Measurements from ENCODE around the gene SEL1L3.

Gene SEL1L3

DNA sequence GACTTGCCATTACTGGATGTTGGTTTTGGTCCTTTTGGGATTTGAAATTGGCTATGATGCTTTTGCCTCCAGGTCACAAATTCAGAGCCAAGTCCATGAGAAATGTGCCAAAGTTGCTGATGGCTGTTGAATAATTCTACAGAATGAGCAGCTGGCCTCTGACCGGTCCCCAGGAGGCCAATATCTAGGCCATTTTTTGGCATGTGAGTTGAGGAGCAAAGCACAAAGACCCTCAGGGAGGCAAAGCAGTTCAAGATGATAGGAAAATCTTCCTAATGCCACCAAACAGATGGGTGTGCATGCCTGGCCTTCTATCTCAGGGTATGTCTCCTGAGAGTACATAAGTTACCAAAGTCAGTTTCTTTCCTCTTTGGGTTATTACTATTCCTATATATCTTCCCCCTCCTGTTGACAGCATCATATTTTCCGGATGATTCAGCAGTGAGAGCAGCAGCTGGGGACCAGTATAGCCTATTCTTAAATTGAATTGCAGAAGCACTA is 44.4 kb downstream of the SEL1L3 start:
- no peak for DNase-seq (ENCODE audit: low read depth in 2 of 2)

DNA sequence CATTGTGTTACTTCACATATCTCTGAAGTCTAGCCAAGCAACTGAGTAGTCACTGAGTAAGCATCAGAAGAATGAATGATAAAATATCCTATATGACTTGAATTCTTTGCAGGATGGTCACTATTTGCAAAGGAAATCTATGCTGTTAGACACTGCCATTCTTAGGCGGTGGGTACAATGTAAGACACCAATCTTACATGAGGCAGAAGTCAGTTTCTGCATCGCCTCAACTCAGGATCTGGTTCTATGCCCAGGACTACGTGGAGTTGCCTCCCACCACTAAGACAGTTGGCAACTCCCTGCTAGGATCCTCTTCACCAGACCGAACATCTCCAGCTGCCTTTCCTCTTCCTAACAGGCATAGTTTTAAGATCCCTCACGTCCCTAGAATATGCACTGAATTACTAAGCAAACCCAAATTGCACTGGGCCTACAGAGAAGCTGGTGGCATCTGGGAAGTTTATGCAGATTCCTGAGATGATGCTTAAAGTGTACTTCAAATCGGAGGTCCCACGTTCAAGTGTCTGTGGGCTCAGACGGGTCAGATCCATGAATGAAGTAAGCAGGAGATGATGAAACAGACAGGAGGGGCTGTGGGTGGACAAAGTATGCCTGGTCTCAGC is 45.6 kb downstream of the SEL1L3 start:
- DNase-seq (ENCODE audit: low read depth in 2 of 2): peak in 1 of 2 experiments; percentile 54

DNA sequence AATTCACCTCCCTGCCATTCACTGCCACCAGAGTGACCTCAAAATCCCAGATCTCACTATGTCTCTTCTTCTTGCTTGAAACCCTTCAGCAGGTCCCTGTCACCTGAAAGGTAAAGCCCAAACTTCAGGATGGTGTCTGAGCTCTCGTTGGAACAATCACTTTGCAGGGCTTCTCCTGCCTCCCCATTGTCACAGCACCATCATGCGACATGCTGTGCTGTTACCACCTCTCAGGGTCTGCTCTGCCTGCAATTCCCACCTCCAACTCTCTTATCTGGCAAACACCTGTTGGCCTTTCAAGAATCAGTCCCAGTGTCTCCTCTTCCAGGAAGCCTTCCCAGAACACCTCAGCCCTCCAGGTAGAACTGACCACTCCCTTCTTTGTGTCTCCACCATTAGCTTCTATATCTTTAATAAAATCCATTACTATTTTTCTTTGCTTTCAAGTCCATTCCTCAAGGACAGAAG is 46.2 kb downstream of the SEL1L3 start:
- DNase-seq (ENCODE audit: low read depth in 2 of 2): no peak

DNA sequence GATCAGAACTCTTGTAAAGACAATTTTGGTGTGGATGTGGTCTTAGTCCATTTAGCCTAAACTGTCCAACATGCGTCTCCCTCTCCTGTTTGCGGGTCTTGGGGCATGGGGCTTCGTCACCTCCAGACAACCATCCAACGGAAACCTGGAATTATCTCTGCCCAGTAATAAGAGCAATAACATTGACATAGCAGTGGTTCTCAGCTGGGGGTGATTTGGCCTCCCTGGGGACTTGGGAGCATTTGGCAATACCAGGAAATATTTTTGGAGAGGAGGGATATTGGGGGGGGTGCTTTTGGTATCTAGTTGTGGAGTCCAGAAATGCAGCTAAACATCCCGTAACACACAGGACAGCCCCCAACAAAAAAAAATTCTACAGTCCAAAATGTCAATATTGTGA is 47.2 kb downstream of the SEL1L3 start:
- no peak for DNase-seq (ENCODE audit: low read depth in 2 of 2)

DNA sequence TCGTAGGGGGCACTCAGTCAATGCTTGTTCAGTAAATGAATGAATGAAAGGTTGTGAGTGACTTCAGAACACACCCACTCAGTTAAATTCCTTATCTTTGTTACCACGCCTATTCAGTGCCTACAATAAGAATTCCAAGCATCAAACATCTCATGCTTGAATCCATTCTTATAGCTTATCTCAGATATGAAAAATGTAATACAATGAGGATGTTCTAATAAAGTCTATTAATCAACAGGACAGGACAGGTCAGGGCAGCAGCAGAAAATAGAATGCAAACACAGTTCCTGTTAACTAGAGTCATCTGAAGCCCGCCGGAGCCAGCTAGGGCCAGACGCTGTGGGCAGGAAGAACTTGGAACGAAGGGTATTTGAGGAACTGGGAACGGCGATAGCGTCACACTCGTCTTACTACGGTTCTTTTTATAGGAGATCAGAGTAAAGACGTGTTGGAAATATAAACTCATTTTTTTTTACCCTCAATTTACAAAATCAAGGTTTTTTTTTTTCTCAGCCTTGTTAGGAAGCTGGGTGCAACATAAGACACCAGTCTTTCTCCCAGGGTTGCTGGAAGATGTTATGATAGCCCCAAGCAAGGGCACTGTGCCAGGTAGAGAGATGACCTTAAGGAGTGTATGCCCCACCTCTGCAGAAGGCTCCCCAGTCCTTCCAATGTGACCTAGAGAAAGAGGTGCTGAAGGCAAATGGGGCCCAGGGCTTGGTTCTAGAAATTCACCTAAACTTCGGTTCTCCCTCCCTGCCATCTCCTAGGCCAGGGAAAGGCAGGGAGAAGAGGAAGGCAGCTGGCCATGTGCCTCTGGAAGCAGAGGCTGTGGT is 48.3 kb downstream of the SEL1L3 start:
- DNase-seq (ENCODE audit: low read depth in 2 of 2): no peak

DNA sequence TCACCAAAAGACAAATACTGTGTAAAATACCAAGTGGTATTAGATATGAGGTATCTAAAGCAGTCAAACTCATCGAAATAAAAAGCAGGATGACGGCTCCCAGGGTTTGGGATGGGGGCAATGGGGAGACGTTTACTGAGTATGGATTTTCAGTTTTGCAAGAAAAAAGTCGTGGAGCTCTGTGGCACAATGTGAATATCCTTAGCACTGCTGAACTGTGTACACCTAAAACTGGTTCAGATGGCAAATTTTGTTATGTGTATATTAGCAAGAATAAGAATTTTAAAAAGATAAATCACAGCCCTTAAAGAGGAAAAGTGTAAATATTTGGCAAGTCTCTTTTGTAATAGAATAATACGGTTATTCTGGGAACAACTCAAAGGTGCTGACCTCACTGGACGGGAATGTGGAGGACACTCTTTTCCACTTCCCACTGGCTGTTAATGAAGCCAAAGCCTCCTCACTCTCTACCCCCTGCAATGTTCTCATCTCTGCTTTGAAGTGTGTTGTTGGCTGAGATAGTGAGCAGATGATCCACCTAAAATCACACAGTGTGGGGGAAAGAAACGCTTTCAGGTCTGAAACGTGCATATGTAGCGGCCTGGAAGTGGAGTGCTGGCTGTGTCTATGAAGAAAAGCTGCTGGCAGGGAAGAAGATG is 49.2 kb downstream of the SEL1L3 start:
- DNase-seq (ENCODE audit: low read depth in 2 of 2): peak in 1 of 2 experiments; percentile 45

DNA sequence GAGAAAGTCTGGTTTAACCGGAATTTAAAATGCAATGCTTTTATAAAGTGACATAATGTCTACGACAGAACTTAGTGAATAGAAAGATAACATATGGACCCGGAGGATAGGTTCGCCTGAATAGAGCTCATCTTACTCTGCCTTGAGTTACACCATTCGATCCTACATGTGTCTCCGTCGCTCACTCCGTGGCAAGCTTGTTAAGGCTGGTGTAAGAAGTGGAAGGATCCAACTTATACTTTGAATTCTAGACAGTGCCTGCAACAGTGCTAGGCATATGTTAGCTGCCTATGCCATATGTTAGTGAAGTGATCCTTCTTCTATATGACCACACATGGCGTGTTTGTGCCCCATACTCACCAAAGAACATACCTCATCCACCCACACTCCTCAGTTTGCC is 50.9 kb downstream of the SEL1L3 start:
- DNase-seq (ENCODE audit: low read depth in 2 of 2): no peak

DNA sequence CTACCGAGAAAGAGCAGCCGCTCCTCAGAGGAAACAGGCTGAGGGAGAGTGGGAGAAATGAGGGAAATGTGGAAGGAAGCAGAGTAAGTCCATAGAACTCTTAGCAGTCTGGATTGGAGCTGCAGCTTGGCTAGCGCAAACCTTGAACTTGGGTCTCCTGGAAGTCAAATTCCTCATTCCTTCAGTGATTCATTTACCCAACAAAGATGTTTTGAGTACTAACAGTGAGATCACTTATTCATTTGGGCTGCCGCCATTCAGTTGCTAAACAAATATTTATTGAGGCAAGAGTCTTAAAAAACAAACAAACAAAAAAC is 51.5 kb downstream of the SEL1L3 start:
- no peak for DNase-seq (ENCODE audit: low read depth in 2 of 2)

DNA sequence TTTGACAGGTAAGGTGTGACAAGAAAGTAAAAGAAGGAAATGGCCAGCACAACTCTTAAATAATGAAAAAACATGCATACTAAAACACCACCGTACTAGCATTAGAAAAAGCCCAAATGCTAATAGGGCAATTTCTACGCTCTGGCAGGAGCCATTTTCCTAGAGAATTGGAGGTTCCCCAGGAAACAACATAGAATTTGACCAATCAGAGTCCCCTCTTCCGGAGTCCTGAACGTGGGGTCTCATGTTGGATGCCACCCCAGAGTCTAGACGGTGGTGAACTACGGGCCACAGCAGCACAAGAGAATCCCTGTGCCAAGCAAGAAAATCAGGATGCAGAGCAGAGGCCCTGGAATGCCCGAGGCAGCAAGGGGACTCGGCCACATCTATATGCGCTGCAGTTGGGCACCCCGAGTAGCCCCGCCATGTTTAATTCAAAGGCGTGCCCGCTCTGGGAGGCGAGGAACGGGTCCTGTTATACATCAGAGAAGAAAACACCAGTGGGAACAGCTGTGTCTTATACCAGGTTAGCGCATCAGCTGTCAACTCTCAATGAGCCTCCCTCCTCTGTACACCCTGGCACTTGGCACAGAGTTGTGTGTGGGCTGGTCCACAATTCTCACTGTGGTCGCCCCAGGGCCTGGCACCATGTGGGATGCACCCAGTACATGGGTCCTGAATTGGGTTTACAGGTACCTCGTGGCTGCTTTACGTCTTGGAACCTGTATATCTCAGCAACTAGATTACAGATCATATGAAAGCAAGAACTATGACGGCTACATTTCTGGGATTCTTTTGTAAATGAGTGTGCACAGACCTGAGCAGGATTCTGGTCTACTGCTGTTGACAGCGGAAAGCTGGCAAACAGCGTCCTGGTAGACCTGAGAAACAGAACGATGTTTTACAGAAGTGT is 52.1 kb downstream of the SEL1L3 start:
- no peak for DNase-seq (ENCODE audit: low read depth in 2 of 2)

DNA sequence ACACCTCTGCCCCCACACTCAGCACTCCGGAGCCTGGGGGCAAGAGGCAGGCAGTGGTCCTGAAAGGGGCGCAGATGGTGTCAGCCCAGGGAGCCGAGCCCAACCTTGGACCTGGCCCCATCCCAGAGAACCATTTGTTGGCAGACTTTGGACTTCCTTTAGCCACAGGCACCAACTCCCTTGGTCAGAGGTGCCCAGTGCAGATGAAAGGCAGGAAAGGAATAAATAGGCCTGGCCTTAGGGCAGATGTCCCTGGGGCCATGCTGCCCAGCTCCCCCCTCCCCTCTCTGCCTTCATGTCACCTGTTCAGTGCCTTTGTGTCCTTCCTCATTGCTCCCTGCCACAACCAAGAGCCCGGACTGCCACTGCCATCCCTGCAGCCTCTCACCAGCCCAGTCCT is 52.8 kb downstream of the SEL1L3 start:
- DNase-seq (ENCODE audit: low read depth in 2 of 2): no peak

DNA sequence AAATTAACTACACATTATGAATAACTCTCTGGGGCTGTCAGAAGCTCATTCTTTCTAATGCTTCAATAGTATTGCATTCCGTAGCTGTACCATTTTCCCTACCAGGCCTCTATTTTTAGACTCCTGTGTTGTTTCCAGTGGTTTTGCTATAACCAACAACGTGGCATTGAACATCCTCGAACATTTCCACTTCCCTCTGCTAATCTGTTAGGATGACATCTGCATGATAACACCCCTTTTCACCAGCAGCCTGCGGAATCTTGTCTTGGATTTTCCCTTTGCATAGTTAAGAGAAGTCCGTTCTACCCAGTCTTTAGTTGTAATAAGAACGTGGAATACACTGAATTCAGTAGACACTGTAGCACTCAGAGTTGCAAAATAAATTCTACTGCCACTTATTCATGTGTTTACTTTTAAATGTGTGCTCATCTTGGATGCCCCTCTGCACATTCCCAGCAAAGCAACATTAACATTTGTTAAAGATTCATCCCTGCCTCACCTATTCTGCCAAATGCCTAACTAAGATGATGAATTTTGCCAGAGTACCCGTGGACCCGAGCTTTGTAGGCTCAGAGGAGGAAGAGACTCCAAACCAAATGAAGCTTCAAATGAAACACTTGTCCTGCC is 55.6 kb downstream of the SEL1L3 start:
- no peak for DNase-seq (ENCODE audit: low read depth in 2 of 2)

DNA sequence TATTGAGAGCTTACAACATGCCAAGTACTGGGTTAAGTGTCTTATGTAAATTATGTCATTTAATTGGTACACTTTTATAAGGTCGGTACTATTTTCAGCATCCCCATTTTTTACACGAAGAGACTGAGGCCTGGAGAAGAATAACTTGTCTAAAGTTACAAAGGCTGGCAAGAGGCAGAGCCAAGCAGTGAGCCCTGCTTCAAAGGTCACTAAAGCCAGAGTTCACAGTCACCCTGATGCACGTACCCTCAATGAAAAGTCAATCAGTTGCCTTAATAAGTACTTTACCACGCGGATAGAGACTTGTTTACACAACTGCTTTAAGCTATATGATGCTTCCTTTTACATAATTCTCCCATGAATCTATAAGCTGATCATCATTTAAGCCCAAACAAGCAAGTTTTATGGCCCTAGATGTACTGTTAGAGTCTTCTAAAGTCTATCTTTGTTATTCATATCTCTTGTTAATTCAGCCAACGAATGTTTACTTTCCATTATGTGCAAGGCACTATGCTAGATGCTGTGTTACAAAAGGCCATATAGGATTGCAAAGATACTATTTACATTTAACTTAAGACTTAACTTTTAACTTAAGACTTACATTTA is 57.4 kb downstream of the SEL1L3 start:
- no peak for DNase-seq (ENCODE audit: low read depth in 2 of 2)

DNA sequence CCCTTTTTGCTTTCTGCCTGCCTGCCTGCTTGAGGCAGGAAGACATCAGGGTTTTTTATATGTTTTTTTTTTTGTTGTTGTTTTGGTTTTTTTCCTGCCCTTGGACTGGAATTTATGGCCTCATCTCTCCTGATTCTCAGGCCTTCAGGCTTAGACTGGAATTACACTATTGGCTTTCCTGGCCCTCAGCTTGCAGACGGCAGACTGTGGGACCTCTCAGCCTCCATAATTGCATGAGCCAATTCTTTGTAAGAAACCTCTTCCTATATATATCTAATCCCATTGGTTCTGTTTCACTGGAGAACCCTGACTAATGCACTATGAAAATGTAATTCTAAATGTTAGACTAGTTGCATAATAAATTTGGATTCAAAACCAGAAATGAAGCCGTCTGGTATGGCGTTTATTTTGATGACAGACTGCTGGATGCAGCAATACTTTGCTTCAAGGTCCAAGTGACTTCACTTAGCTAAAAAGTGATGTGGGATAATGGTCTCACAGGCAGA is 59.0 kb downstream of the SEL1L3 start:
- DNase-seq (ENCODE audit: low read depth in 2 of 2): no peak

DNA sequence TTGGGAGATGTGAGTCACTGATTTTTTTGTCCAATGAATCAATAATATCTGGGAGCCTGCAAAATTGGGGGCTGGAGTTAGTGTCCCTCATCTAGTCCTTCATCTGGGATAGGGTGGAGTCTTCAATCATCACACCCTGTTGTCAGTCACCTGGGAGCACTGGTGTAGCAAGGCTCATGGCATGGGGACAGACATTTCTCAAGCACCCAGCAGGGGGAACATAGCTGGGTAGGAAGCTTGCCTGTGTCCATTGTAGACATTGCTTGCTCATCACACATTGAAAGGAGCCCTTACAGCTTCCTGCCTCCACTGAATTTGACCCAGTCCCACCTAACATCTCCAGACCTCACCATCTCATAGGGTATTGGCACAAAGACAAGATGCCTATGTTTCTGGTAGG is 61.2 kb downstream of the SEL1L3 start:
- no peak for DNase-seq (ENCODE audit: low read depth in 2 of 2)

DNA sequence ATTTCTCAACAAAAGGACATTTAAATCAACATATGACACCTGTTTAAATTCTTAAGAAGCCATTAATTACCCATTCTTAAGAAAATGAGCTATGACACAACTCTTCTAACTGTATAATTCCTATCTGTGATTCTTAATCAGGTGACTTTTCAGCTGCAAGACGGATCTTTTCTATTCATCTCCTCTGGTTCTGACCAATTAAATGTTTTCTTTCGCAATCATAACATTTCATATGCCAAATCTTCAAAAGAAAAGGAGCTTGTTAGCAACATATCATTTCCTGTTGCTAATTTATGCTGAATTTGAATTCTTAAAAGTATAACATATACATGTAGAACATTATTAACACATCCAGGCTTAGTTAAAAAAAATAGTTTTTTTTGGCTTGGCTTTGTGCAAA is 62.5 kb downstream of the SEL1L3 start:
- no peak for DNase-seq (ENCODE audit: low read depth in 2 of 2)

DNA sequence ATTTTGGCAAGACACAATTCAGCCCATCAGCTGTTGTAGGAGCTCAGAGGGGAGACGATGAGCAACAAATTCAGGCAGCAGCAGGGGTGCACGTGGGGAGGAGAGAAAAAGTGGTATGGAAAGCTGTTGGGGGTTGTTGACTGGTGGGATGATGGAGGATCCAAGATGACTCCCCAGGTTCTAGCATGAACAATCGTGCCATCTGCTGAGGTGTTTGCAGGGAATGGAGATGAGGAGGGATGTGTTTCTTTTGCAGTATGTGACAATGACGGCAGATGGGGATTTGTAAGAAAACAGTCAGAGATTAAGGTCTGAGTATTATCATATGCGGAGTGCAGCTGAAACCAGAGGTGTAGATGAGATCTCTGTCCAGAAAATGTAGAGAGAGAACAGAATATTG is 63.3 kb downstream of the SEL1L3 start:
- no peak for DNase-seq (ENCODE audit: low read depth in 2 of 2)

DNA sequence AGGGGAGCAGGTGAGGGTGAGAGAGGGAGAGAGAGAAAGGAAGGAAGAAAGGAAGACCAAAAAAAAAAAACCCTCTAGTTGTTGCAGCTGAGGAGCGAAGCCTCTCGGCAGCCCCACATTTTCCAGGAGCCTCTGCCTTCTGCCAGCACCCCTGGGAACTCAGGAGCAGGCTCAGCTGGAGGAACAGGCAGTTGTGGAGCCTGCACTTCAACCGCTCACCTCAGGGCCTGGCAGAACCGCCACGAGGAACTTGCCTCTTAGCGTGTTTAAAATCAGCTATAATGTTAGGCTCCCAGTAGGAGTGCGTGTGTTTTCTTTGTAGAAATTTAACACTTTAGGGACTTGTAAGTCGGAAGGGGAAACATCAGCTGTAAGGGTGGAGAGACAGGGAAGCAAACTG is 65.7 kb downstream of the SEL1L3 start:
- DNase-seq (ENCODE audit: low read depth in 2 of 2): no peak

DNA sequence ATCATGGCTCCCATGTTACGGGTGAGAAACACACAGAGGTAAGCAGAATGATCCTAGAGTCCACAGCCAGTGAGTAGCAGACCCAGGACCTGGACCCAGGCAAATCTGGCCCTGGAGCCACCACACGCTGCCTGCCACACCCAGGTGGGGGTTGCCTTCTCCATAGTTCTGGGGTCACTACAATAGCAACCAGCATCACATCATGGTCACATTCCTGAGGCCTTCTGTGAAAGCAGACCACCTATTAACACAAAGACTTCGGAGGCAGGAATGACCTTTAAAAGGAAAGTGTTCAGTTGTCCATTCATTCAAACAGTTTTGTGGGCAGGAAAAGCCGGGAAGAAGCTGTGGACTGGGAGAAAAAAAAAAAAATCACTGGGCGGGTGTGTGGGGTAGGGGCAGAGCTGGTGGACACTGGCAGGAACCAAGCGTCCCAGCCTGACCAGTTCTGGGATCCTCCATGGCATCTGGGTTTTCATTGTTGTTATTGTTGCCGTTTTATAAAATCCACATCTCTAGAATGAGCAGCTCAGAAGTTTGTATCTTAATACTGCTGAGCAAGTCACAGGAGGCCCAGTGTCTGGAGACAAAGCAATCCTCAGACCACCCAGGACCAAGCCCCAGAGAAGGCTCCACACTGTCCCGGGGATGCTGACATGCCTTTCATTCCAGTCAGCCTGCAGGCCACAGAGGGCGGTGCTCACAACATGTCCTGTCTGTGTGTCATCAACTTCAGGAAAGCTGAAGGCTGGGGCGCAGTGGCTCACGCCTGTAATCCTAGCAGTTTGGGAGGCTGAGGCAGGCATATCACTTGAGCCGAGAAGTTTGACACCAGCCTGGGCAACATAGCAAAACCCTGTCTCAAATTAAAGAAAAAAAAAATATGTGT is 67.0 kb downstream of the SEL1L3 start:
- DNase-seq (ENCODE audit: low read depth in 2 of 2): peak; percentile 64 to 72

DNA sequence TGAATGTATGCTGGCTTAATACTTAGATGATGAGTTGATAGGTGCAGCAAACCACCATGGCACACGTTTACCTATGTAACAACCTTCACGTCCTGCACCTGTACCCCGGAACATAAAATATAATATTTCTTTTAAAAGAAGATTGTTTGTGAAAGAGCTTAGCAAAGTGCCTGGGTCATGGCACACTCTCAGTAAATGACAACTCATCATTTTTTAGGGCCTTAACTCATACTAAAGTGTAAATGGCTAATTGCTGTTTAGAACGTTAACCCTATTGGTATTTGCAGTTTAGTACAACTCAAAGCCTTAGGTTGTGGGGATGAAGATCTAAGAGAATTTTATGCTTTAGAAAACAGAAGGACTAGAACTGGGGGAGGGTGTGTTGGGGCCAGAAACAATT is 67.7 kb downstream of the SEL1L3 start:
- DNase-seq (ENCODE audit: low read depth in 2 of 2): no peak

DNA sequence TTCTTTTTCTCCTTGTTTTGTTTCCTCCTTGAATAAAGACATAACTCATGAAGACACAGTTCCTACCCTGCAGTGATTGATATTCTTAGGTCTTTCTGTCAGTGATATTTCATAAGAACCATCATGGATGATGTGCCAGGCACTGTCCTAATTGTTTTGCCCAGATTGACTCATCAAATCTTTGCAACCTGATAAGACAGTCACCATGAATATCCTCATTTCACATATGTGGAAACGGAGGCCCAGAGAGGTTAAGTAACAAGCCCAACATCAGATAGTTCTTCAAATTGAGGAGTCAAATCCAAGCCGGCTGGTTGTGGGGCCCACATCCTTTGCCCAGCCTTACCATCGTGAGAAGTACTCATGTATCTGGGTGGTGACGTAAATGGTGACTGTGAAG is 69.9 kb downstream of the SEL1L3 start:
- DNase-seq (ENCODE audit: low read depth in 2 of 2): no peak
